NCI-H2196 treated with DMSO at 0.1 percent for 48 hours (cell line): Measurements from ENCODE around the gene XYLT1.
A peak's percentile ranks its signal among the peaks of the same experiment; 100 is the strongest.

ENCODE experiments used
- DNase-seq: peaks from one replicate; lab custom pipeline; 2025; ENCODE audit not compliant: unreplicated experiment; lab: John Stamatoyannopoulos, UW

XYLT1 gene

GRCh38 chr16:17070882-17071592 lies 399.7 kb downstream of the XYLT1 start:
- peak; percentile 70 for DNase-seq

GRCh38 chr16:17069681-17070080 lies 401.1 kb downstream of the XYLT1 start:
- DNase-seq = no peak

- no peak for DNase-seq
Measured at GRCh38 chr16:17068524-17068923, 402.2 kb downstream of the XYLT1 start.

GRCh38 chr16:17067882-17068281 lies 402.9 kb downstream of the XYLT1 start:
- DNase-seq = no peak

GRCh38 chr16:17063201-17064139 lies 407.3 kb downstream of the XYLT1 start:
- peak; percentile 69 for DNase-seq

GRCh38 chr16:17062676-17063075 lies 408.1 kb downstream of the XYLT1 start:
- DNase-seq = peak; percentile 67

- no peak for DNase-seq
Measured at GRCh38 chr16:17061326-17061725, 409.4 kb downstream of the XYLT1 start.

GRCh38 chr16:17058471-17058870 lies 412.3 kb downstream of the XYLT1 start:
- DNase-seq = no peak

- no peak for DNase-seq
Measured at GRCh38 chr16:17056666-17057065, 414.1 kb downstream of the XYLT1 start.

- no peak for DNase-seq
Measured at GRCh38 chr16:17053536-17054160, 417.1 kb downstream of the XYLT1 start.
